Heart right ventricle (tissue), 16 donors: ENCODE data around the gene TMEM109. TPM values are rescaled to one million over a fixed set of nuclear protein-coding genes. Genes with fewer than 3 reads are reported as not detected.
A peak's percentile ranks its signal among the peaks of the same experiment; 100 is the strongest.

ENCODE experiments used
- ATAC-seq, 8 donors: fragments of 200-7000 bp; cut with Tn5 transposase; one replicate each; pipeline ENCODE4 v1.9.1; 2020; ENCODE audit warnings: mild to moderate bottlenecking in 8 of 8, moderate library complexity in 8 of 8, moderate number of reproducible peaks in 1 of 8
- DNase-seq, 2 donors: peaks; one replicate each; pipeline ENCODE4 v3.0.0-alpha.2; 2020
- H3K27ac ChIP-seq, 10 donors: fragments of 200-600 bp; sonication (generic) in 2 of 10; one replicate each; pipeline versions ENCODE4 v1.5.0 to v1.8.0; 2020 to 2022; ENCODE audit warnings: mild to moderate bottlenecking in 3 of 10
- H3K27me3 ChIP-seq, 7 donors: fragments of 200-600 bp; one replicate each; pipeline ENCODE4 v1.8.0; 2021 to 2022; ENCODE audit warnings: mild to moderate bottlenecking in 2 of 7
- H3K36me3 ChIP-seq, 9 donors: fragments of 200-600 bp; sonication (generic) in 1 of 9; one replicate each; pipeline versions ENCODE4 v1.5.0 to v1.8.0; 2020 to 2022; ENCODE audit warnings: mild to moderate bottlenecking in 2 of 9
- H3K4me1 ChIP-seq, 9 donors: fragments of 200-600 bp; sonication (generic) in 1 of 9; one replicate each; pipeline versions ENCODE4 v1.5.0 to v1.8.0; 2020 to 2022; ENCODE audit warnings: mild to moderate bottlenecking in 4 of 9
- H3K4me3 ChIP-seq, 10 donors: fragments of 200-600 bp; sonication (generic) in 2 of 10; one replicate each; pipeline versions ENCODE4 v1.5.0 to v1.8.0; 2020 to 2022; ENCODE audit warnings: mild to moderate bottlenecking in 7 of 10, moderate library complexity in 2 of 10
- H3K9me3 ChIP-seq, 11 donors: fragments of 200-600 bp in 10 of 11; sonication (generic) in 2 of 11; one replicate each; pipeline versions ENCODE4 v1.5.0 to v1.8.0; 2013 to 2022; ENCODE audit warnings: mild to moderate bottlenecking in 2 of 11, control low read depth in 1 of 11, moderate library complexity in 1 of 11
- WGBS, 2 donors: extraction: QIAGEN DNeasy Blood & Tissue Kit; methylation state at CpG; one replicate each; pipeline ENCODE4 v1.1.7; 2013; ENCODE audit warnings: inconsistent platforms in 1 of 2; 5-methylcytosine and 5-hydroxymethylcytosine counted together
- intact Hi-C, 10 donors: fragments of 100-400 bp; cut with DNase I; formaldehyde crosslinking; loops; one replicate each; pipeline versions ENCODE4 v1.11.1 to v1.14.2; 2022
- polyA plus RNA-seq, 2 donors: library from polyadenylated mRNA; stranded (reverse); fragments of 200-250 nt; gene quantifications; one replicate each; pipeline ENCODE4 v1.2.3, GENCODE V29; 2013
- total RNA-seq, 10 donors: library from RNA; stranded (reverse); fragmentation: NEBNext Ultra II Directional in 3 of 10; extraction: Animal tissue kit (Norgen Biotek cat#: 25700) in 3 of 10; gene quantifications; one replicate each; pipeline versions ENCODE4 v1.2.1 to v1.2.4, GENCODE V29; 2021 to 2023
- TF ChIP-seq, protein P1 (sequence below), 9 donors: fragments of 200-600 bp; sonication (generic) in 2 of 9; IDR thresholded peaks; one replicate each; pipeline versions ENCODE4 v1.5.0 to v1.8.0; 2021 to 2022; ENCODE audit warnings: antibody characterized with exemption in 9 of 9, mild to moderate bottlenecking in 5 of 9, moderate library complexity in 1 of 9
- donor health status: Arrhythmogenic right ventricular cardiomyopathy.
- donor health status: ischemic (EF 13 %, LVEDD 7.1; RV severe dilation, severe dysfunction).
- donor health status: healthy with polysubstance abuse.
- donor health status: DM: no; HTN: yes; CAD: no.
- donor health status: DM: no; HTN: no; CAD: no.
- donor health status: ischemic (EF 25% LVEDD 6.9; RV normal size, moderate dysfunction).
- donor health status: ischemic (EF 25% LVEDD 5.7; RV mildly dilated, moderate dysfunction).
- donor health status: healthy.
- donor health status: DM: yes; HTN: yes; CAD: no.
- donor health status: Ischemic cardiomyopathy.
- donor health status: ischemic (EF 35%, LVEDD 5.7; RV mildly dilated, moderate dysfunction).
- donor health status: nonischemic (EF 11% LVEDD 7.7; RV severe dilation, severe dysfunction).
- donor health status: DM: yes; HTN: yes; CAD: no.
- donor health status: PGD.
- donor health status: ischemic (EF 29% LVEDD 5.4; RV normal size, mild dysfunction).
- donor health status: nonischemic (EF 23%, LVEDD 6.1; RV moderate dilation, normal function).

The TMEM109 gene
- total and polyA plus RNA-seq, 12 donors = 53.3 to 121 (median 92.7) TPM

DNA sequence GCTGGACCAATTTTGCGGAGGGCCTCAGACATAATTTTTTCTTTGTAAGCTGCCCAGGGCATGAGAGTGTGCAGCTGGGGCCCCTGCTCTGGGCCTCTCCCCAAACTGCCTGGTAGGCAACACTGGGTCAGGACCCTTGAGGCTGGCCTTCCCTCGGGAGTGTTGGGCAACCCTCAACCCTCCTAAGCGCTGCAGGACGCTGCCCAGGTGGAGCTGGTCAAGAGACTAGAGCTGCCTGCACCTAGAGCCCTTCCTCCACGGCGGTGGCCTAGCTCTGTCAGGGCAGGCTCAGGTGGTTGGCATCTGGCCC, 9.8 kb downstream of the TMEM109 start:
- ATAC-seq (peak in 2 of 8 donors; percentile 6 to 23), DNase-seq (no peak)
- H3K4me1 ChIP-seq = peaks cover 4 to 44% (median 35%) of the 10 kb centered on the region in 9 donors
- TF ChIP-seq, protein P1, sequence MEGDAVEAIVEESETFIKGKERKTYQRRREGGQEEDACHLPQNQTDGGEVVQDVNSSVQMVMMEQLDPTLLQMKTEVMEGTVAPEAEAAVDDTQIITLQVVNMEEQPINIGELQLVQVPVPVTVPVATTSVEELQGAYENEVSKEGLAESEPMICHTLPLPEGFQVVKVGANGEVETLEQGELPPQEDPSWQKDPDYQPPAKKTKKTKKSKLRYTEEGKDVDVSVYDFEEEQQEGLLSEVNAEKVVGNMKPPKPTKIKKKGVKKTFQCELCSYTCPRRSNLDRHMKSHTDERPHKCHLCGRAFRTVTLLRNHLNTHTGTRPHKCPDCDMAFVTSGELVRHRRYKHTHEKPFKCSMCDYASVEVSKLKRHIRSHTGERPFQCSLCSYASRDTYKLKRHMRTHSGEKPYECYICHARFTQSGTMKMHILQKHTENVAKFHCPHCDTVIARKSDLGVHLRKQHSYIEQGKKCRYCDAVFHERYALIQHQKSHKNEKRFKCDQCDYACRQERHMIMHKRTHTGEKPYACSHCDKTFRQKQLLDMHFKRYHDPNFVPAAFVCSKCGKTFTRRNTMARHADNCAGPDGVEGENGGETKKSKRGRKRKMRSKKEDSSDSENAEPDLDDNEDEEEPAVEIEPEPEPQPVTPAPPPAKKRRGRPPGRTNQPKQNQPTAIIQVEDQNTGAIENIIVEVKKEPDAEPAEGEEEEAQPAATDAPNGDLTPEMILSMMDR (IDR thresholded peaks at IDR 0.05) = no peak
- H3K4me3 ChIP-seq = peak overlapping the region in 9 of 10 donors; percentile 66 to 90 (median 68)
- H3K9me3 ChIP-seq = no peaks in the 10 kb centered on the region
- 52 to 54% methylated on average over 6 of the region's 6 CpGs for WGBS, 2 donors
- intact Hi-C loops = no loop called here
- peaks cover 0 to 46% (median 12%) of the 10 kb centered on the region in 7 donors for H3K27me3 ChIP-seq
- H3K36me3 ChIP-seq = peaks cover 0 to 44% (median 32%) of the 10 kb centered on the region in 9 donors
- no peak overlapping the region for H3K27ac ChIP-seq

DNA sequence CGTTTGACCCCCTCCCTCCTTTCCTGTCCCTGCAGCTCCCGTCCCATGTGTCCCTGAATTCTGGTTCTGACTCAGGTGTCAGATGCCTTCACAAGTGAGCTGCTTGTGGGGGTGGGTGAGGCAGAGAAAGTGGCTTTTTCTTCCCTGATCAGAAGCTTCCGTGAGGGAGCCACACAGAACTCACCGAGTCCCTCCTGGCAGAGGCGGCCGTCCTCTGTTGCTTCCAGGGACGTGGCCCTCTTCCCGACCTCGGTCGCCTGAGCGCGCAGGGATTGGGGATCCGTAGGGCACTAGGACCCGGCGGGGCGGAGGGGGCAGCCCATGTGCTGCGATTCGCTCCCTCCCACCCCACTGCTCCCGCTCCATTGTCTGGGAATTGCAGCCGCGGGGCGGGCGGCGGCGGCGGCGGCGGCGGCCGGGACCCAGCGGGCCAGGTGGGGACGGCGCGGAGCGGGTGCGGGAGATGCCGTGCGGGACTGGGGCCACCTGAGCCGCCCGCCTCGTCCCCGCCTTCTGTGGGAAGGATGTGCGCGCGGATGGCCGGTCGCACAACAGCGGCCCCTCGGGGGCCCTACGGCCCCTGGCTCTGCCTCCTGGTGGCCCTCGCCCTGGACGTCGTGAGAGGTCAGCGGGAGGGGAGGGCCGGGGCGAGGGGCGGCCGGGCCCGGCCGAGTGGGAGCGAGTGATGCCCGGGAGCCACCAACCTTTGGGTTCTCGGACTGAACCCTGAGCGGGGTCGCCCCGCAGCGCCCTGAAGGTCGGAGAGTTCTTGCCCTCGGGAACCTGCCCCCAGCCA, 10.3 kb downstream of the TMEM109 start, which contains the start of gene TMEM132A:
Gene TMEM132A, plus strand, starts transcription at position 351 of the 796 bp plus-strand sequence. Its CDS starts 174 bp downstream, at position 525.
- H3K4me1 ChIP-seq = peaks cover 4 to 39% (median 30%) of the 10 kb centered on the region in 9 donors
- peak within 1 kb of the TSS in 7 of 10 donors; percentile 8 to 65 (median 56) for H3K27ac ChIP-seq
- H3K9me3 ChIP-seq = no peaks in the 10 kb centered on the region
- 1% methylated on average over 45 to 69 of the region's 69 CpGs for WGBS, 2 donors
- intact Hi-C loops = no loop called here
- peak; percentile 73 to 75 for DNase-seq
- peaks cover 0 to 46% (median 12%) of the 10 kb centered on the region in 7 donors for H3K27me3 ChIP-seq
- peak; percentile 78 to 92 (median 87) for ATAC-seq
- TF ChIP-seq, protein P1 (IDR thresholded peaks at IDR 0.05) = no peak
- H3K4me3 ChIP-seq = peak within 1 kb of the TSS; percentile 34 to 90 (median 68)
- H3K36me3 ChIP-seq = peaks cover 0 to 44% (median 32%) of the 10 kb centered on the region in 9 donors

DNA sequence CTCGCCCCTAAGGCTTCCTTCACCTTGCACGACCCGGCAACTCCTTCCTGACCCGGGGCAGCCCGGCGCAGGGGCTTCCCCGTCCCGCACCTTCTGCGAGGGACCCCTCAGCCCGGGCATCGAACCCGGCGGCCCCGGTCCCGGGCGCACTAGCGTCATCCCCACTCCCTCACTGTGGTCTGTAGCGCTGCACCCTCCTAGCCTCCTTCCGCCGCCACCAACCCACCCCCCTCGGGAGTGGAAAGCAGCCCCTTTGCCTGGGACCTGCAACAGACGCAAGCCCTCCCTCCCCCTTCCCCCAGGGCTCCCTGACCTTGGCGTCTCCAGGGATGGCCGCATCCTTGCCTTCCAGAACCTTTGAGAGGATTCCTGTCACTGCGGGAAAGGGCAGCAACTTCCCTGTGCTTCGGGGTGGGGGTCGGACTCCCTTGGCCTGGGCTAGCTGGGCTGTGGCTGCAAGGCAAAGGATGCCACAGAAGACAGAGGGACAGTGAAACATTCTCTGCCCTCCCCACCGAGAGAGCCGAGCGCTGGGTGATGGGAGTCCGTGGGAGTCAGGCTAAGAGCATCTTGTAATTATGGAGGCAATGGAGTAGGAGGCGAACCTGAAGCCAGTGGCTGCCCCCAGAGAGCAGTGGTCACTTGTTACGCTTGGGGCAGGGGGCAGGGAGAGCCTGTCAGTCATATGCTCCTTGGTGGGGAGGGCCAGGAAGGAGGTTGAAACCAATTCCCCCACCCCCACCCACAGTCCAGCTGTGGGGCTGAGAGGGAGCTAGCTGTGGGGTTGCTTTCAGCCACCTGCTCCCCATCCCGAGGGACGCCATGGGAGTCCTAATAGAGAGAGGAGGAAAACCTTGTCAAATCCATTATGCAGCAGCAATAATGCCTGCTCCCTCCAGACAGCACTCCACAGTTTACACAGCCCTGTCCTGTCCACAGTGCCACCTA, 11.2 kb downstream of the TMEM109 start:
- ATAC-seq = peak in 4 of 8 donors; percentile 4 to 22 (median 18)
- Histone ChIP-seq H3K36me3 (peaks cover 0 to 38% (median 27%) of the 10 kb centered on the region in 9 donors), H3K9me3 (no peaks in the 10 kb centered on the region), H3K4me3 (peak overlapping the region; percentile 34 to 90 (median 68)), H3K4me1 (peaks cover 4 to 30% (median 23%) of the 10 kb centered on the region in 9 donors), H3K27me3 (peaks cover 0 to 46% (median 12%) of the 10 kb centered on the region in 7 donors), H3K27ac (peak overlapping the region in 5 of 10 donors; percentile 8 to 65 (median 56))
- TF ChIP-seq, protein P1 (IDR thresholded peaks at IDR 0.05) = no peak
- 4 to 7% methylated on average over 34 to 35 of the region's 35 CpGs for WGBS, 2 donors
- intact Hi-C loops = no loop called here
- DNase-seq = no peak

DNA sequence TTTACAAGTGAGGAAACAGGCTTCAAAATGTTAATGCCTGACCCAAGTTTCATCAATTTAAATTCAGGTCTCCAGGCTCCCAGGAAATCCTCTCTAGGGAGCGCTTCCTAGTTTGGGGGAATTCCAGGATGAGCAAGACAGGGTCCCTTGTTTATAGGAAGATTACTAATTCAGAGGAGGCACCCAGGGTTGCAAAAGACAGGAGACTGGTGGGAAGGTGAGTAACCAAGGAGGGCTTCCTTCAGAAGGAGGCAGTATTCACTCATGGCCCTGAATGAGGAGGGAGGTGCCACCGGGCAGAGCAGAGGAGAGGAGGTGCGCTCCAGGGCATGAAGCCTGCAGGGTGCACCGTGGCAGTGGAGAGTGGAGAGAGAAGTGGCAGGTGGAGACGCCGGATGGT, 11.9 kb downstream of the TMEM109 start:
- 78 to 82% methylated on average over 6 of the region's 6 CpGs for WGBS, 2 donors
- peaks cover 0 to 46% (median 12%) of the 10 kb centered on the region in 7 donors for H3K27me3 ChIP-seq
- H3K4me1 ChIP-seq = peaks cover 4 to 29% (median 22%) of the 10 kb centered on the region in 9 donors
- intact Hi-C loops = no loop called here
- ATAC-seq (no peak), DNase-seq (no peak)
- no peak overlapping the region for H3K27ac ChIP-seq
- H3K9me3 ChIP-seq = no peaks in the 10 kb centered on the region
- peaks cover 0 to 36% (median 20%) of the 10 kb centered on the region in 9 donors for H3K36me3 ChIP-seq
- TF ChIP-seq, protein P1 (IDR thresholded peaks at IDR 0.05) = no peak
- H3K4me3 ChIP-seq = no peak overlapping the region
